NCI-H1105 treated with DMSO at 0.1 percent for 48 hours (cell line): ENCODE measurements around the gene MRPL27.
"Not testable (repeated sequence)": the region's sequence is repeated elsewhere in the genome, so short reads cannot be mapped to it uniquely, and the experiment has no call there.

Source experiments
- DNase-seq: peaks from one replicate; lab custom pipeline; 2025; lab: John Stamatoyannopoulos, UW

The MRPL27 gene

GRCh38 chr17:50372758-50373556 is at the start of gene MRPL27, which contains the start of gene EME1:
TSS of gene MRPL27 (minus strand) at chr17:50373184. CDS start at chr17:50373170, 14 bp downstream.
TSS of gene EME1 (plus strand) at chr17:50373229. CDS start at chr17:50375209, 1,980 bp downstream.
- DNase-seq, result peak; percentile 87

DNA sequence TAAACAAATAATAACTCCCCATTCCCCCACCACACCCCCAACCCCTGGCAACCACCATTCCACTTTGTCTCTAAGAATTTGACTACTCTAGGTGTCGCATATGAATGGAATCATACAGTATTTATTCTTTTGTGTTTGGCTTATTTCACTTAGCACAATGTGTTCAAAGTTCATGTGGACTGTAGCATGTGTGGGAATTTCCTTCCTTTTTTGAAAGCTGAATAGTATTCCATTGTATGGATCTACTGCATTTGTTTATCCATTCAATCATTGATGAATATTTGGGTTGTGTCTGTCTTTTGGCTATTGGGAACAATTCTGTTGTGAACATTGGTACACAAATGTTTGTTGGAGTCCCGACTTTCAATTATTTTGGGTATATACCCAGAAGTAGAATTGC is 49.8 kb upstream of the MRPL27 start:
- no peak for DNase-seq

DNA sequence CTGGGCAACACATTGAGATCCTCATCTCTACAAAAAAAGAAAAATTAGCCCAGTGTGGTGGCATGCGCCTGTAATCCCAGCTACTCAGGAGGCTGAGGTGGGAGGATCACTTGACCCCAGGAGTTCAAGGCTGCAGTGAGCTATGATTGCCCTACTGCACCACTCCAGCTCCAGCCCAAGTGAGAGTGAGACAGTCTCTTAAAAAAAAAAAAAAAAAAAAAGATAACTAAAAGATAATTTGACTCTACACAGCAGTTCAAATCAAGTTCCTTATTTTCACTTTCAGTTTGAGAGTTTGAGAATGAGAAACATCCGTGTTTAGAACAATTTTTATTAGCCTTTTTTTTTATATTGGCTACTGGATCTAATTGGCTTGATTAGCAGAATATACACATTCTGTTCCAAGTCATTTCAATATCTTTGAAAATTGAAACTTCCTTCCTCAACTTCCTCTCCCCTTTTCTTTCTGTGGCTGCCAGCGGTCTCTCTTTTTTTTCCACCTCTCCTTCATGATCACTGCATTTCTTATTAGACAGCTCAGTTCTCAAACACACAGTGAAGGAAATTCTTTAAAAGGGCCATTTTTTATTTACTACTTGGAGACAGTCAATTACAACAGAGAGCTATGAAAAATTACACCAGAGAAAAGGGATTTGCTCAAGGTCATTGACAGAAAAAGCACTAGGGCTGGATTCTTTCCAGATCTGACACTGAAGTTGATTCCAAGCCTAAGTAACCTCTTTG is 48.5 kb upstream of the MRPL27 start:
- DNase-seq, result no peak

DNA sequence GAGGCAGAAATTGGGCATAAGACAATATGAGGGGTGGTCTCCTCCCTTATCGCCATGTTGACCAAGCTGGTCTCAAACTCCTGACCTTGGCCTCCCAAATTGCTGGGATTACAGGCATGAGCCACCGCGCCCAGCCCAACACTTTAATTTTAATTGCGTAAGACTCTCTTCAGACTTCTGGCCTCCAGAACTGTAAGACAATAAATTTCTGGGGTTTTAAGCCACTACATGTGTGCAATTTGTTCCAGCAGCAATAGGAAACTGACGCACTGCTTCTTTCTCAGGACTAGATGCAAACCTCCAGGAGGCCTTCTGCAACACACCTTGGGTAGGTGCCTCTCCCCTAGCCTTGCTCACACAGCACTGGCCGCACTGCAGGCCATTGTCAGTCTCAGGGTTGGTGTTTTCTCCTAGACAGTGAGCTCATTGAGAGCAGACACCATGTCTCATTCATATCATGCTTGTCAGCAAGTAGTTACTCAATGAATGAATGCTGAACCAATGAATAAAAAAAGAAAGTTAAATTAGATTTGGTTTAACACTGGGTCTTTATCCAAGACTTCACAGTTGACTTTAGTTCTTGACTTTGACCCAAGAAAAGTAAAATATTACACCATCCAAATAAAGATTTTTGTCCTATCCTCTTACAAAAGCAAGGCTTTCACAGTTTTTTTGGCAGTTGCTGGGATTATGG is 47.6 kb upstream of the MRPL27 start:
- no peak for DNase-seq

DNA sequence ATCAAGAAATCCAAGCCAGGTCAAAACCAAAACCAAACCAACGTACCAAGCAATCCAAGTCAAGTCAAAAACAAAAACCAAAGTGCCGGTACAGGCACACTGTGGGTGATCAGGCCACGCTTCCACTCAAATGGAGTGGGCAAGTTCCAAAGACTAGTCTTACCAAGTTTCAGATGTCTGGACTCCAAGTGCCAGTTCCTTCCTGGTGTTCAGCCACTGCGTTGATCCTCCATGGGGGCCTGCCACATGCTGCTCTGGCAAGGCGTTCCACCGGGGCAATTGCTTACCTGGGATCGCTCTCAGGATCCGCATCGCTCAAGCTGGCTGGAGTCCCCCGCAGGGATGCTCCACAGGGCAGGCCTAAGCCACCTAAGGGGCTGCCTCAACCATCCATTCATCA is 46.6 kb upstream of the MRPL27 start:
- not testable (repeated sequence) for DNase-seq

GRCh38 chr17:50414808-50415207 is 41.8 kb upstream of the MRPL27 start:
- DNase-seq, result no peak

DNA sequence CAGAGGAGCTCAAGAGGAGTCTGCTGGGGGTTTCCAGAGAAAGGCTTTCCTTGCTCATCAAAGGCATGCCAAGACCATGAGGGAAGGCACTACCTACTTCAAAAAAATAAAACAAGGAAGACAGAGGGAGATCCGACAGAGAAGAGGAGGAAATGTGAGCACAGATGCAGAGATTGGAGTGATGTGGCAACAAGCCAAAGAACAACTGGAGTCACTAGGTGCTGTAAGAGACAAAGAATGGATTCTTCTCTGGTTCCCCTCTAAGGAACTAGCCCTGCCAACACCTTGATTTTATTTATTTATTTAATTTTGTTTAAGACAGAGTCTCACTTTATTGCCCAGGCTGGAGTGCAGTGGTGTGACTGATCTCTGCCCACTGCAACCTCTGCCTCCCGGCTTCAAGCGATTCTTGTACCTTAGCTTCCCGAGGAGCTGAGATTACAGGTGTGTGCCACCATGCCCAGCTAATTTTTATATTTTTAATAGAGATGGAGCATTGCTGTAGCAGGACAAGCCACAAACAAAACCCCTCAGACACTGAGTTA is 39.3 kb upstream of the MRPL27 start:
- DNase-seq, result no peak

DNA sequence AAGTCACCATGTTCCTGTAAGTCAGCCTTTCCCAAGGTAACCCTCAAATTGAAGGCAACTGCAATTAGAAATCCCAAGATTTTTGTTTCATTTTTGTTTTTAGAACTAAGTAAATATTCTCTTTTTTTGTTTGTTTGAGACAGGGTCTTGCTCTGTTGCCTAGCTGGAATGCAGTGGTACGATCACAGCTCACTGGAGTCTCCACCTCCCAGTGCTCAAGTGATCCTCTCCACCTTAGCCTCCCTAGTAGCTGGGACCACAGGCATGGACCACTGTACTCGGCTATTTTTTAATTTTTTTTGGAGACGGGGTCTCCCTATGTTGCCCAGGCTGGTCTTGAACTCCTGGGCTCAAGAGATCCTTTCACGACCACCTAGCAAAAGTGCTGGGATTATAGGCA is 34.9 kb upstream of the MRPL27 start:
- DNase-seq, result no peak

- DNase-seq, result no peak
Measured at GRCh38 chr17:50406578-50406977, 33.6 kb upstream of the MRPL27 start.

DNA sequence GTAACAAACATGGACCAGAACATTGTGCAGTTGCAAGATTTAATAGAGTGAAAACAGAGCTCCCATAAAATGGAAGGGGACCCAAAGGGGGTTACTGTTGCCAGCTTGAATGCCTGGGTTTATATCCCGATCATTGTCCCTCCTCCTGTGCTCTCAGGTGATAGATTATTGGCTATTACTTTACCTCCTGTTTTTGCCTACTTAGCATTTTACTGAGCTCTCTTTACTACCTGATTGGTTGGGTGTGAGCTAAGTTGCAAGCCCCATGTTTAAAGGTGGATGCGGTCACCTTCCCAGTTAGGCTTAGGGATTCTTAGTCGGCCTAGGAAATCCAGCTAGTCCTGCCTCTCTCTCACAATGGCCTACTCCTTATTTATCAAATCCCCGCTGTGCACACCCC is 32.4 kb upstream of the MRPL27 start:
- DNase-seq, result not testable (repeated sequence)

GRCh38 chr17:50399591-50399990 is 26.6 kb upstream of the MRPL27 start:
- not testable (repeated sequence) for DNase-seq

- not testable (repeated sequence) for DNase-seq
Measured at GRCh38 chr17:50398672-50399071, 25.7 kb upstream of the MRPL27 start.

GRCh38 chr17:50397919-50398285 is 24.9 kb upstream of the MRPL27 start:
- DNase-seq, result no peak

DNA sequence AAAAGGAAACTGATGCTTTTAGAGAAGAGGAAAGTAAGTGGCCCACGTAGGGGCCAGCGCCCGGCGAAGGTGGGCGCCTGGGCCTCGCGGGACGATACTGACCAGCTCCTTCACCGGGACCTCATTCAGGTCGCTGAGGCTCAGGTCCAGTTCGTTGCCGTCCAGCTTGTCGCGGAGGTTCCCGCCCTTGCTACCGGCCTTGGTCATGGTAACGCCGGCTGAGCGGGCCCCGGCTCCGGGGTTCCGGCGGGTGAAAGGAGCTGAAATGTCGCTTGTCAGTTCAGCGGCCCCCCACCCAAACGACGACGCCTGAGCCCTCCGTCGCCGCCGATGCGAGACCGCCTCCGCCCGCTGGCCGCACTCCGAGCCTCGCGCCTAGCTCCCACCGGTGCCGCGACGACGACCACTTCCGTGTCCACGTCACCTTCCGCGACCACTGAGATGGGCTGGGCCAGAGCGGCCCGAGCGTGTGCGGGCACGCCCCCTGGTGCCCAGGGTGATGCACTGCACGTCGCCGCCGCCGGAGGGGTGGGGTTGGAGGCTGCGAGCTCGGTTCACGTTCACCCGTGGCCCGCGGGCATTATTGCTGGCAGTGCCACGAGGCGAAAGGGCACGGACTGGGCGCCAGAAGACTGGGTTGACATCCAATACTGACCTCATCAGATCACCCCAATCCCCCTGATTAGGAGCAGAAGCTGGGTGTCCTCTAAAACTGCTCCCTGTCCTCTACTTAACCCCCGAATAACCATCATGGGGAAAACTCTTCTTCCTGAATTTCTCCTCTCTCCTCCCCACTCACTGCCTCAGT is 24.3 kb upstream of the MRPL27 start, which contains the start of gene LRRC59:
Gene LRRC59, minus strand, starts transcription at position 413 of the 808 bp plus-strand sequence. Its CDS starts 206 bp downstream, at position 207.
- DNase-seq, result peak; percentile 74

GRCh38 chr17:50396261-50397110 is 23.5 kb upstream of the MRPL27 start:
- peak; percentile 32 for DNase-seq

- no peak for DNase-seq
Measured at GRCh38 chr17:50394711-50395110, 21.7 kb upstream of the MRPL27 start.

DNA sequence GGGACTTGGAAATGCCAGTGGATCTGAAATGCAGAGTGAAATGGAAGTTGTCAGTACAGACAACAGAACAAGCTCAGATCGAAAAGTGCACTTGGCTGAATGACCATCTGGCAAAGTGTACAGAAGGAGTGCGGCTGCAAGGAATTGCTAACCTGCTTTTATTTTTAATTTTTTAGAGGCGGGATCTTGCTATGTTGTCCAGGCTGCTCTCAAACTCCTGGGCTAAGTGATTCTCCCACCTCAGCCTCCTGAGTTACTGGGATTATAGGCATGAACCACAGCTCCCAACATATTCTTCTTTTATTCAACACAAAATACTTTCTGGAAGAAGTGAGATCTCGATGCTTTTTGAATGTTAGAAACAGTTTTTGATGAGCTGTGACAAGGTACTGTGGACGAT is 20.7 kb upstream of the MRPL27 start:
- DNase-seq, result no peak

DNA sequence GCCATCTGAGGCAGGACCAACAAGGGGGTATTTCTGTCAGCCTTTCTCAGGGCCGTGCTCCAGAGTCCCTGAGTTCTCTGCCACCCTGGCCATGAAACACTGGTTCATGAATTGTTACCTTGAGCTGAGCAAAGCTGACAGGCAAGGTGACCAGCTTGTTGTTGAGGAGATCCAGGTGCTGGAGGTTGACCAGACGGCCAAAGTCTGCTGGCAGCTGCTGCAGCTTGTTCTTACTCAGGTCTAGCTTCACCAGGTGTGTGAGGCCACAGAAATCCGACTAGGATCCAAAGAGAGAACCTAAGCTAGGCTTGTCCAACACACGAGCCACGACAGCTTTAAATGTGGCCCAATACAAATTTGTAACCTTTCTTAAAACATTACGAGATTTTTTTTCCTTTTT is 19.6 kb upstream of the MRPL27 start:
- DNase-seq, result no peak

- DNase-seq, result no peak
Measured at GRCh38 chr17:50389534-50389933, 16.6 kb upstream of the MRPL27 start.

GRCh38 chr17:50388728-50389127 is 15.7 kb upstream of the MRPL27 start:
- no peak for DNase-seq
